ENCODE measurements around the gene CDH16. TPM values are rescaled to one million over a fixed set of nuclear protein-coding genes. Genes with fewer than 3 reads are reported as not detected.

Gene CDH16
- total RNA-seq, 1 experiment from 2014 or later, result not detected

DNA sequence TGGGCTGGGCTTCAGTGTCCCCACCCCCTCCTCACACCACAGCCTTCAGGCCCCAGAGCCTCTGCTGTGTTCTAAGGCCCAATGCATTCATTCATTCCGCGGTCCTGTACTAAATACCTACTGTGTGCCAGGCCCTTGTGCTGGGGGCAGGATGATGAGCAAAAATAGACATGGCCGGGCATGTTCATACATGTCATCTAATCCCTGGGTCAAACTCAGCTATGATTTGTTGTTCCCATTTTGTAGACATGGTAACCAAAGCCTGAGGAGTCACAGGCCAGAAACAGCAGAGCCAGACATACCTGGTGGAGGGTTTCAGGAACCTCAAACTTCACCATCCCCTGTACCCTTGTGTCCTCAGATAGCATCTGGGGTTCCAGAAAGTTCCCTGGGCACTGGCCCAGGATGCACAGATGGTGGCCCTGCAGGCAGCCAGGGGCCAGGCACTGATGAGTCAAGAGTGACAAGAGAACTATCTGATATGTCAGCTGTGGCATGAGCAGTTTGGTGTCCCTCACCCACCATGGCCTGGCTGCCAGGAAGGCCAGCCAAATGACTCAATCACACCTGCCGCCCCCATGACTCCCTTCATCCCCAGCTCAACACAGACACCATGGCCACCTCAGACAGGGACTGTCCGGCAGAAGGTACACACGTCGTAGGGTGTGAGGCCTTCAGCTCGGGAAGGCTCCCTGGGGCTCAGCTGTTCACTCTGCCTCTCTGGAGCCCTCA is 9.4 kb upstream of the CDH16 start:
- no peaks in the 10 kb centered on the region for H3K36me3 ChIP-seq
- peak; percentile 48 to 54 for DNase-seq
- peaks cover 8% of the 10 kb centered on the region for H3K27me3 ChIP-seq
- no peaks in the 10 kb centered on the region for H3K9me3 ChIP-seq (replicated peaks)
- no peak overlapping the region for H3K27ac ChIP-seq
- no peak overlapping the region for H3K4me3 ChIP-seq
- H3K4me1 ChIP-seq, result peaks cover 37% of the 10 kb centered on the region

- peaks cover 8% of the 10 kb centered on the region for H3K27me3 ChIP-seq
- peaks cover 40% of the 10 kb centered on the region for H3K4me1 ChIP-seq
- H3K9me3 ChIP-seq (replicated peaks), result no peaks in the 10 kb centered on the region
- no peak overlapping the region for H3K27ac ChIP-seq
- peak; percentile 83 to 84 for DNase-seq
- no peaks in the 10 kb centered on the region for H3K36me3 ChIP-seq
- no peak overlapping the region for H3K4me3 ChIP-seq
Measured at GRCh38 chr16:66926961-66927436, 8.3 kb upstream of the CDH16 start.

- Histone ChIP-seq H3K27ac (no peak overlapping the region), H3K36me3 (no peaks in the 10 kb centered on the region), H3K27me3 (peaks cover 13% of the 10 kb centered on the region), H3K9me3 (replicated peaks) (no peaks in the 10 kb centered on the region), H3K4me1 (peaks cover 40% of the 10 kb centered on the region), H3K4me3 (no peak overlapping the region)
- DNase-seq, result no peak
Measured at GRCh38 chr16:66926171-66926947, 7.7 kb upstream of the CDH16 start.

GRCh38 chr16:66925322-66925840 is 6.7 kb upstream of the CDH16 start, which contains the start of gene RRAD:
Gene RRAD (minus strand): TSS chr16:66925535. CDS start chr16:66925179, 356 bp downstream.
- Histone ChIP-seq H3K4me3 (no peak within 1 kb of the TSS), H3K9me3 (replicated peaks) (no peaks in the 10 kb centered on the region), H3K27me3 (peaks cover 18% of the 10 kb centered on the region), H3K4me1 (peaks cover 40% of the 10 kb centered on the region), H3K36me3 (no peaks in the 10 kb centered on the region), H3K27ac (no peak within 1 kb of the TSS)
- no peak for DNase-seq

DNA sequence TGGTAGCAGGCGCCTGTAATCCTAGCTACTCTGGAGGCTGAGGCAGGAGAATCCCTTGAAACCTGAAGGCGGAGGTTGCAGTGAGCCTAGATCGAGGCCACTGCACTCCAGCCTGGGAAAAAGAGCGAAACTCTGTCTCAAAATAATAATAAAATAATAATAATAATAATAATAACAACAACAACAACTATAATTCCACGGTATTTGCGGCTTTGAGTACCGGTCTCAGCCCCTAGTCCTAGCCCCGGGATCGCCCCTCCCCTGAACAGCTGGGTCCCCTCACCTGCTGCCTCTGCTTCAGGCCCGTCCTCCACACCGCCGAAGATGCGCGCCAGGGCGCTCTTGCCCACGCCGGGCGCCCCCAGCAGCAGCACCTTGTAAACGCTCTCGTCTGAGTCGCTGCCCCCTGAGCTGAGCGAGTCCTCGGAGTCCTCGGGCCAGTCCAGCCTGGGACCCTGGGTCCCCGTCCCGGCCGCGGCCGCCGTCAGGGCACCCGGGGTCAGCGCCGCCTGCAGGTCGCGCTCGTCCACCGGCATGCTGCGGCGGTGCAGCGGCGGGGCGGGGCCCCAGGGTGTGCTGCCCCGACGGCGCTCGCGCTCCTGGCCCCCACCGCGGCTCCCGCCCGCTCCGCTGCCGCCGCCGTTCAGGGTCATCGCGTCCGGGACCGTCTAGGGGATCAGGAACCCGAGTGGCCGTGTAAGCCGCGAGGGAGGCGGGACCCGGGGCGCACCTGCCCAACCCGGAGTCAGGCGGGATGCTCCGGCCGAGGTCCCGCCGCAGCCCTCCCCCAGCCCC is 6.0 kb upstream of the CDH16 start:
- H3K36me3 ChIP-seq, result no peaks in the 10 kb centered on the region
- no peak overlapping the region for H3K4me3 ChIP-seq
- H3K27ac ChIP-seq, result no peak overlapping the region
- H3K4me1 ChIP-seq, result peaks cover 40% of the 10 kb centered on the region
- peaks cover 18% of the 10 kb centered on the region for H3K27me3 ChIP-seq
- H3K9me3 ChIP-seq (replicated peaks), result no peaks in the 10 kb centered on the region
- no peak for DNase-seq

- Histone ChIP-seq H3K27me3 (peaks cover 23% of the 10 kb centered on the region), H3K27ac (no peak overlapping the region), H3K4me3 (no peak overlapping the region), H3K9me3 (replicated peaks) (no peaks in the 10 kb centered on the region), H3K36me3 (no peaks in the 10 kb centered on the region), H3K4me1 (peaks cover 40% of the 10 kb centered on the region)
- DNase-seq, result no peak
Measured at GRCh38 chr16:66923866-66924265, 5.2 kb upstream of the CDH16 start.

DNA sequence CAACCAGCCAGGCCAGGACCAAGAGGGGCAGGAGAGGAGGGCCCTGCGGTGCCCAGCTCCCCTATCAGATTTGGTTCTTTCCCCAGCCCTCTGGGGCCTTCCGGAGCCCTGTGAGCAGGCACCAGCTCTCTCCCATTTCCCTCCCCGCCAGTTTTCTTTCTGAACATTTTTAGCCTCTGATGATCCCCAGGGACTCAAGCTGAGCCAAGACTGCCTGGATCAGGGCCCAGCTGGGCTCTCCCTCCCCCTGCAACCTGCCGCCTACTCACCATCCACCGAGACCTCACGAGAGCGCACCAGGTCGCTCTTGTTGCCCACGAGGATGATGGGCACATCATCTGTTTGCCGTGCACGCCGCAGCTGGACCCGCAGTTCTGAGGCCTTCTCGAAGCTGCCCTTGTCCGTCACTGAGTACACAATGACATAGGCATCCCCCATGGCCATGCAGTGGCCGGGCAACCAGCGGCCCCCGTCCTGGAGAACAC is 4.6 kb upstream of the CDH16 start:
- H3K27me3 ChIP-seq, result peaks cover 28% of the 10 kb centered on the region
- peak; percentile 55 to 65 for DNase-seq
- H3K9me3 ChIP-seq (replicated peaks), result no peaks in the 10 kb centered on the region
- H3K36me3 ChIP-seq, result no peaks in the 10 kb centered on the region
- peaks cover 36% of the 10 kb centered on the region for H3K4me1 ChIP-seq
- no peak overlapping the region for H3K27ac ChIP-seq
- H3K4me3 ChIP-seq, result no peak overlapping the region

GRCh38 chr16:66921729-66922450 is 3.2 kb upstream of the CDH16 start:
- H3K27me3 ChIP-seq, result peaks cover 38% of the 10 kb centered on the region
- no peak overlapping the region for H3K27ac ChIP-seq
- no peak for DNase-seq
- no peaks in the 10 kb centered on the region for H3K9me3 ChIP-seq (replicated peaks)
- H3K36me3 ChIP-seq, result no peaks in the 10 kb centered on the region
- no peak overlapping the region for H3K4me3 ChIP-seq
- H3K4me1 ChIP-seq, result peaks cover 22% of the 10 kb centered on the region

GRCh38 chr16:66920924-66921680 is 2.4 kb upstream of the CDH16 start:
- no peak for DNase-seq
- Histone ChIP-seq H3K27me3 (peaks cover 38% of the 10 kb centered on the region), H3K4me3 (no peak overlapping the region), H3K27ac (no peak overlapping the region), H3K36me3 (no peaks in the 10 kb centered on the region), H3K4me1 (peaks cover 14% of the 10 kb centered on the region), H3K9me3 (replicated peaks) (no peaks in the 10 kb centered on the region)

DNA sequence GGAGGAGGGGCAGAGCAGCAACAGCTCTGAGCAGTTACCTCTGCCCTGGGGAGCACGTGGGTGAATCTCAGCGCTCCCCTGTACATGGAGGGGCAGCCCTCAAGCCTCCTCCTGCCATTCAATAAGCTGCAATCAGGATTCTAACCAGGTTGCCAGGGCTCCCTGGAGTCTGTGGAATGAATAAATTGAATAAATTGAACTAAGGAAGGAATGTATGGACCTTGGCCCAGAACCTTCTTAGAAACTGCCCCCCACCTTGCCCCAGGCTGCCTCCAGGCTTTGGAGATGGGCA is 1.6 kb upstream of the CDH16 start:
- Histone ChIP-seq H3K9me3 (replicated peaks) (no peaks in the 10 kb centered on the region), H3K4me1 (peaks cover 11% of the 10 kb centered on the region), H3K27me3 (peaks cover 38% of the 10 kb centered on the region), H3K4me3 (no peak overlapping the region), H3K36me3 (no peaks in the 10 kb centered on the region), H3K27ac (no peak overlapping the region)
- no peak for DNase-seq

DNA sequence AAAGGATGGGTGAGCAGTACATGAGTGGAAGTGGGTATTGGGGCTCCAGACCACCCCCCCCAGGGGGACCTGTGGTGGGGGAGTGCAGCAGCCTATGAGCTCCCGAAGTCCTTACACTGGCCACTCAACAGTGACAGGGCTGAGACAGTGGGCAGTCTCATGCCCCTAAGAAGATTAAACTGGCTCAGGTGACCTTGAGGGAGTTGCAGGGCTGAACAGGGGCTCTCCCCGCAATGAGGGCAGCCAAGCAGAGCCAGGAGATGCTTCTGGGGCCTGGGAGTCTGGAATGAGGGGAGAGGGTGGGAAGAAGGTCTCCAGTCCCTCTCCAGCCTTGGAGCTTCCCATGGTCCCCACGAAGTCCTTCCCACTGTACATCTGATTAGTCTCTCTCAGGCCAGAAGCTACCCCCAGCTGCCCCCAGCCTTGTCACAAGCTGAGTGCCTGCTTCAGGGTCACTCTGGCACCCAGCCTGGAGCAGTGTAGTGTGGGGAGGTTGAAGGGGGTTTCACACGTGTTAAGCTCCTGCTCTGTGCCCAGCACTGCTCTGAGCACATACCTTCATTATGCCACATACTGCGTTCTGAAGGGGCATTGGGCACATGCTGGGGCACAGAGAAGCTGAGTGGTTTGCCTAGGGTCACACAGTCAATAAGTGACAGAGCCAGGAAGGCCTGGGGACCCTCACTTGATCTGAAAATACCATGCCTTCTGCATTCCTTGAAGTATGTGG is 1.0 kb upstream of the CDH16 start:
- H3K27ac ChIP-seq, result no peak overlapping the region
- no peaks in the 10 kb centered on the region for H3K9me3 ChIP-seq (replicated peaks)
- no peak for DNase-seq
- no peak overlapping the region for H3K4me3 ChIP-seq
- peaks cover 11% of the 10 kb centered on the region for H3K4me1 ChIP-seq
- H3K36me3 ChIP-seq, result no peaks in the 10 kb centered on the region
- H3K27me3 ChIP-seq, result peaks cover 38% of the 10 kb centered on the region

- H3K36me3 ChIP-seq, result no peaks in the 10 kb centered on the region
- no peaks in the 10 kb centered on the region for H3K9me3 ChIP-seq (replicated peaks)
- H3K4me3 ChIP-seq, result no peak overlapping the region
- H3K27me3 ChIP-seq, result peaks cover 30% of the 10 kb centered on the region
- no peak for DNase-seq
- H3K27ac ChIP-seq, result no peak overlapping the region
- peaks cover 12% of the 10 kb centered on the region for H3K4me1 ChIP-seq
Measured at GRCh38 chr16:66918355-66918754, 330 bp downstream of the CDH16 start.

GRCh38 chr16:66917741-66918140 is 944 bp downstream of the CDH16 start:
- H3K4me1 ChIP-seq, result peaks cover 6% of the 10 kb centered on the region; the same call in 1 of the 2 replicates
- H3K27ac ChIP-seq, result no peak overlapping the region
- H3K36me3 ChIP-seq, result no peaks in the 10 kb centered on the region
- H3K9me3 ChIP-seq (replicated peaks), result no peaks in the 10 kb centered on the region
- H3K27me3 ChIP-seq, result peaks cover 30% of the 10 kb centered on the region
- H3K4me3 ChIP-seq, result no peak overlapping the region
- no peak for DNase-seq

All from SJCRH30 (cell line).